K562 (cell line): ENCODE measurements around the gene CXCL14. TPM values are rescaled to one million over a fixed set of nuclear protein-coding genes. Genes with fewer than 3 reads are reported as not detected.

Experiments used
- BDP1 ChIP-seq: IDR thresholded peaks from 3 replicates; pipeline ENCODE4 v1.6.1; 2011; ENCODE audit not compliant: insufficient read length, insufficient read depth
- EP300 ChIP-seq: IDR thresholded peaks from 2 replicates; pipeline ENCODE4 v1.6.1; 2012; ENCODE audit warnings: low read length, improper control_type of control experiment
- ERF ChIP-seq: fragments of 450-650 bp; formaldehyde crosslinking; IDR thresholded peaks from 2 replicates; pipeline ENCODE4 v1.4.0; 2020; ENCODE audit warnings: mild to moderate bottlenecking, mixed read lengths
- FOS ChIP-seq: IDR thresholded peaks from 3 replicates; pipeline ENCODE4 v1.6.1; 2011; ENCODE audit not compliant: insufficient read length; ENCODE audit errors: extremely low read depth
- MCM3 ChIP-seq: fragments of 450-650 bp; IDR thresholded peaks from 2 replicates; pipeline ENCODE4 v1.6.1; 2016
- MEIS2 ChIP-seq: fragments of 450-650 bp; IDR thresholded peaks from 2 replicates; pipeline ENCODE4 v1.6.1; 2014; ENCODE audit warnings: mild to moderate bottlenecking; ENCODE audit not compliant: partially characterized antibody
- NFYB ChIP-seq: IDR thresholded peaks from 2 replicates; pipeline ENCODE4 v1.6.1; 2011; ENCODE audit warnings: mild to moderate bottlenecking, moderate library complexity; ENCODE audit not compliant: insufficient read length; ENCODE audit errors: extremely low read depth
- SNIP1 ChIP-seq: fragments of 450-650 bp; IDR thresholded peaks from 2 replicates; pipeline ENCODE4 v1.7.1; 2017; ENCODE audit warnings: low read depth, mild to moderate bottlenecking
- U2AF2 ChIP-seq: fragments of 200-400 bp; formaldehyde crosslinking; optimal IDR thresholded peaks from 2 replicates; pipeline ENCODE3; 2017; ENCODE audit warnings: low read depth, mild to moderate bottlenecking, low read length
- polyA plus RNA-seq, 8 experiments: library from polyadenylated mRNA; depleted of rRNA in 4 of 8; stranded (reverse) in 5 of 8; unstranded in 3 of 8; fragments of >200 nt; fragmentation: Nextera tagmentation in 2 of 8; fragmentation: Illumina TruSeq in 1 of 8; extraction: Ambion mirVana in 2 of 8; extraction: Trizol in 1 of 8; gene quantifications; 2 replicates each; pipeline versions ENCODE4 v1.2.1 to v1.2.3, GENCODE V29; 2011 to 2014; ENCODE audit warnings: inconsistent platforms in 1 of 8, missing spikeins in 1 of 8
- total RNA-seq, 7 experiments: library from RNA; depleted of rRNA in 6 of 7; stranded (reverse); fragments of >200 nt in 6 of 7; fragmentation: Illumina TruSeq in 2 of 7; extraction: Trizol in 2 of 7; gene quantifications; 2 replicates each; pipeline versions ENCODE4 v1.2.1 to v1.2.3, GENCODE V29; 2011 to 2021; ENCODE audit warnings: low replicate concordance in 1 of 7
- TF ChIP-seq, protein P1 (sequence below): fragments of 450-650 bp; IDR thresholded peaks from 2 replicates; pipeline ENCODE4 v1.6.1; 2016; ENCODE audit warnings: low read depth
- TF ChIP-seq, protein P2 (sequence below), 2 experiments: fragments of 450-650 bp; IDR thresholded peaks; 2 replicates each; pipeline ENCODE4 v1.6.1; 2016
- TF ChIP-seq, protein P3 (sequence below): fragments of 450-650 bp; IDR thresholded peaks from 2 replicates; pipeline ENCODE4 v1.6.1; 2016

CXCL14 gene
- total and polyA plus RNA-seq, 9 of the 15 experiments (the other 6 are each of a cell fraction or from before 2014, with no cell fraction given): not detected

DNA sequence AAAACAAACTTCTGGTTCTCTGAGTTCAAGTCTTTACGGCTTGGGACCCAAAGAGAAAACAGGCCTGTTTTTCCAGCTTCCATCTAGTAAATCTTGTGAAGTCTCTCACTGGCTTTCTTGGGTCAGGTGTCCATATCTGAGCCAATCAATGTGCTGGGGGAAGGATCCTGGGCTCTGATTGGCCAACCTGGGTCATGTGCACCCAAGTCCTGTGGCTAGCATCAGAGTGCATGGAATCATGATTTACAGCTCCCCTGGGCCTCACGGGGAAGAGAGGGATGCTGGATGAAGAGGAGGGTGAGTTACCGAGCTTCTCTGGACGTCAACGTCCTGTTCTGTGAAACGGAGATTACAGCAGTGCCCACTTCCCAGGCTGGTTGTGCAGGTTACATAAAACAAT, 19.4 kb downstream of the CXCL14 start (continued):
- TF ChIP-seq, protein P1, sequence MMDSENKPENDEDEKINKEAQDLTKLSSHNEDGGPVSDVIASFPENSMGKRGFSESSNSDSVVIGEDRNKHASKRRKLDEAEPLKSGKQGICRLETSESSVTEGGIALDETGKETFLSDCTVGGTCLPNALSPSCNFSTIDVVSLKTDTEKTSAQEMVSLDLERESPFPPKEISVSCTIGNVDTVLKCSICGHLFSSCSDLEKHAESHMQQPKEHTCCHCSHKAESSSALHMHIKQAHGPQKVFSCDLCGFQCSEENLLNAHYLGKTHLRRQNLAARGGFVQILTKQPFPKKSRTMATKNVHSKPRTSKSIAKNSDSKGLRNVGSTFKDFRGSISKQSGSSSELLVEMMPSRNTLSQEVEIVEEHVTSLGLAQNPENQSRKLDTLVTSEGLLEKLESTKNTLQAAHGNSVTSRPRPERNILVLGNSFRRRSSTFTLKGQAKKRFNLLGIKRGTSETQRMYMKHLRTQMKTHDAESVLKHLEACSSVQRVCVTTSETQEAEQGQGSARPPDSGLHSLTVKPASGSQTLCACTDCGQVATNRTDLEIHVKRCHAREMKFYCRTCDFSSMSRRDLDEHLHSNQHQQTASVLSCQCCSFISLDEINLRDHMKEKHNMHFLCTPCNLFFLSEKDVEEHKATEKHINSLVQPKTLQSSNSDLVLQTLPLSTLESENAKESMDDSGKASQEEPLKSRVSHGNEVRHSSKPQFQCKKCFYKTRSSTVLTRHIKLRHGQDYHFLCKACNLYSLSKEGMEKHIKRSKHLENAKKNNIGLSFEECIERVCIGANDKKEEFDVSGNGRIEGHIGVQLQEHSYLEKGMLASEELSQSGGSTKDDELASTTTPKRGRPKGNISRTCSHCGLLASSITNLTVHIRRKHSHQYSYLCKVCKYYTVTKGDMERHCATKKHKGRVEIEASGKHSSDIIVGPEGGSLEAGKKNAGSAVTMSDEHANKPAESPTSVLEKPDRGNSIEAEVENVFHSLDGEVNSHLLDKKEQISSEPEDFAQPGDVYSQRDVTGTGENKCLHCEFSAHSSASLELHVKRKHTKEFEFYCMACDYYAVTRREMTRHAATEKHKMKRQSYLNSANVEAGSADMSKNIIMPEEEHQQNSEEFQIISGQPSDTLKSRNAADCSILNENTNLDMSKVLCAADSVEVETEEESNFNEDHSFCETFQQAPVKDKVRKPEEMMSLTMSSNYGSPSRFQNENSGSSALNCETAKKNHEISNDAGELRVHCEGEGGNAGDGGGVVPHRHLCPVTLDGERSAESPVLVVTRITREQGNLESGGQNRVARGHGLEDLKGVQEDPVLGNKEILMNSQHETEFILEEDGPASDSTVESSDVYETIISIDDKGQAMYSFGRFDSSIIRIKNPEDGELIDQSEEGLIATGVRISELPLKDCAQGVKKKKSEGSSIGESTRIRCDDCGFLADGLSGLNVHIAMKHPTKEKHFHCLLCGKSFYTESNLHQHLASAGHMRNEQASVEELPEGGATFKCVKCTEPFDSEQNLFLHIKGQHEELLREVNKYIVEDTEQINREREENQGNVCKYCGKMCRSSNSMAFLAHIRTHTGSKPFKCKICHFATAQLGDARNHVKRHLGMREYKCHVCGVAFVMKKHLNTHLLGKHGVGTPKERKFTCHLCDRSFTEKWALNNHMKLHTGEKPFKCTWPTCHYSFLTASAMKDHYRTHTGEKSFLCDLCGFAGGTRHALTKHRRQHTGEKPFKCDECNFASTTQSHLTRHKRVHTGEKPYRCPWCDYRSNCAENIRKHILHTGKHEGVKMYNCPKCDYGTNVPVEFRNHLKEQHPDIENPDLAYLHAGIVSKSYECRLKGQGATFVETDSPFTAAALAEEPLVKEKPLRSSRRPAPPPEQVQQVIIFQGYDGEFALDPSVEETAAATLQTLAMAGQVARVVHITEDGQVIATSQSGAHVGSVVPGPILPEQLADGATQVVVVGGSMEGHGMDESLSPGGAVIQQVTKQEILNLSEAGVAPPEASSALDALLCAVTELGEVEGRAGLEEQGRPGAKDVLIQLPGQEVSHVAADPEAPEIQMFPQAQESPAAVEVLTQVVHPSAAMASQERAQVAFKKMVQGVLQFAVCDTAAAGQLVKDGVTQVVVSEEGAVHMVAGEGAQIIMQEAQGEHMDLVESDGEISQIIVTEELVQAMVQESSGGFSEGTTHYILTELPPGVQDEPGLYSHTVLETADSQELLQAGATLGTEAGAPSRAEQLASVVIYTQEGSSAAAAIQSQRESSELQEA: no peak
- TF ChIP-seq FOS (peak; percentile 84), EP300 (no peak), SNIP1 (no peak), ERF (CRISPR knock-in tag) (no peak), MEIS2 (peak; percentile 64), NFYB (peak; percentile 90), BDP1 (no peak), U2AF2 (no peak), MCM3 (no peak)
- TF ChIP-seq, protein P2, sequence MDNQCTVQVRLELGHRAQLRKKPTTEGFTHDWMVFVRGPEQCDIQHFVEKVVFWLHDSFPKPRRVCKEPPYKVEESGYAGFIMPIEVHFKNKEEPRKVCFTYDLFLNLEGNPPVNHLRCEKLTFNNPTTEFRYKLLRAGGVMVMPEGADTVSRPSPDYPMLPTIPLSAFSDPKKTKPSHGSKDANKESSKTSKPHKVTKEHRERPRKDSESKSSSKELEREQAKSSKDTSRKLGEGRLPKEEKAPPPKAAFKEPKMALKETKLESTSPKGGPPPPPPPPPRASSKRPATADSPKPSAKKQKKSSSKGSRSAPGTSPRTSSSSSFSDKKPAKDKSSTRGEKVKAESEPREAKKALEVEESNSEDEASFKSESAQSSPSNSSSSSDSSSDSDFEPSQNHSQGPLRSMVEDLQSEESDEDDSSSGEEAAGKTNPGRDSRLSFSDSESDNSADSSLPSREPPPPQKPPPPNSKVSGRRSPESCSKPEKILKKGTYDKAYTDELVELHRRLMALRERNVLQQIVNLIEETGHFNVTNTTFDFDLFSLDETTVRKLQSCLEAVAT (IDR thresholded peaks at IDR 0.05): no peak
- TF ChIP-seq, protein P3, sequence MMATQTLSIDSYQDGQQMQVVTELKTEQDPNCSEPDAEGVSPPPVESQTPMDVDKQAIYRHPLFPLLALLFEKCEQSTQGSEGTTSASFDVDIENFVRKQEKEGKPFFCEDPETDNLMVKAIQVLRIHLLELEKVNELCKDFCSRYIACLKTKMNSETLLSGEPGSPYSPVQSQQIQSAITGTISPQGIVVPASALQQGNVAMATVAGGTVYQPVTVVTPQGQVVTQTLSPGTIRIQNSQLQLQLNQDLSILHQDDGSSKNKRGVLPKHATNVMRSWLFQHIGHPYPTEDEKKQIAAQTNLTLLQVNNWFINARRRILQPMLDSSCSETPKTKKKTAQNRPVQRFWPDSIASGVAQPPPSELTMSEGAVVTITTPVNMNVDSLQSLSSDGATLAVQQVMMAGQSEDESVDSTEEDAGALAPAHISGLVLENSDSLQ: peak; percentile 39; the same call in 1 of the 2 replicates
